Epithelial cell of prostate (primary cell): Measurements from ENCODE around the gene C14orf132.

ENCODE experiments used
- DNase-seq: peaks from one replicate; pipeline ENCODE4 v3.0.0-alpha.2; 2011; ENCODE audit warnings: low read depth, low spot score
- H3K27ac ChIP-seq: fragments of 450-650 bp; 2 replicates; pipeline ENCODE4 v1.5.1; 2017; ENCODE audit warnings: mild to moderate bottlenecking

Gene C14orf132

GRCh38 chr14:96136371-96137005 lies 97.3 kb downstream of the C14orf132 start:
- DNase-seq = no peak
- H3K27ac ChIP-seq = no peak overlapping the region

GRCh38 chr14:96138241-96138640 lies 99.1 kb downstream of the C14orf132 start:
- no peak overlapping the region for H3K27ac ChIP-seq
- no peak for DNase-seq

GRCh38 chr14:96139169-96139568 lies 100.0 kb downstream of the C14orf132 start:
- no peak for DNase-seq
- no peak overlapping the region for H3K27ac ChIP-seq

GRCh38 chr14:96139879-96140278 lies 100.7 kb downstream of the C14orf132 start:
- DNase-seq = no peak
- no peak overlapping the region for H3K27ac ChIP-seq

DNA sequence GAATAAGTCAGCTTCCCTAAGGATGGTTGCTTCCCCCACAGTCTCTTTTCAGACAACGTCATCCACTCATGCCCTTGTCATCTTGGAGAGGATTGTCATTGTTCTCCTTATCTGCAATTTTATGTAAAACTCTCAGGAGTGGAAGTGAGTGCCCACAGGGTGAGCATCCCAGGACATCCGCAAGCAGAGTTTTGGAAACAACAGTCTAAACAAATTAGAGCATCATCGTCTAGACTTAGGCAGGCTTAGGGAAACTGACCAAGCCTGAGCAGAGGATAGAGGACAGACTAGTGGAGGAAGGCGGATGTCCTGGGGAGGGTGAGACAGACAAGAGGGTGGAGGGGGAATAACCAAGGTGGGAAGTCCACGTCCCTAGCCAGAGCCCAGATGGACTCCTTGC lies 101.8 kb downstream of the C14orf132 start:
- no peak overlapping the region for H3K27ac ChIP-seq
- no peak for DNase-seq
